Measurements from ENCODE around the gene IGSF8. TPM values are rescaled to one million over a fixed set of nuclear protein-coding genes. Genes with fewer than 3 reads are reported as not detected.

IGSF8 gene
- polyA plus RNA-seq, 2 of the 4 experiments (the other 2 are of a cell fraction) = 7.3 to 7.8 TPM

- Histone ChIP-seq H3K4me1 (no peaks in the 10 kb centered on the region), H3K4me2 (no peak overlapping the region), H3K9me3 (no peaks in the 10 kb centered on the region), H3K4me3 (no peak overlapping the region), H3K27ac (no peak overlapping the region)
- CTCF ChIA-PET = no interaction called here
- no peak for DNase-seq (ENCODE audit: low read depth in 1 of 2, low spot score in 1 of 2)
- TF ChIP-seq, protein P1, sequence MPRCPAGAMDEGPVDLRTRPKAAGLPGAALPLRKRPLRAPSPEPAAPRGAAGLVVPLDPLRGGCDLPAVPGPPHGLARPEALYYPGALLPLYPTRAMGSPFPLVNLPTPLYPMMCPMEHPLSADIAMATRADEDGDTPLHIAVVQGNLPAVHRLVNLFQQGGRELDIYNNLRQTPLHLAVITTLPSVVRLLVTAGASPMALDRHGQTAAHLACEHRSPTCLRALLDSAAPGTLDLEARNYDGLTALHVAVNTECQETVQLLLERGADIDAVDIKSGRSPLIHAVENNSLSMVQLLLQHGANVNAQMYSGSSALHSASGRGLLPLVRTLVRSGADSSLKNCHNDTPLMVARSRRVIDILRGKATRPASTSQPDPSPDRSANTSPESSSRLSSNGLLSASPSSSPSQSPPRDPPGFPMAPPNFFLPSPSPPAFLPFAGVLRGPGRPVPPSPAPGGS (IDR thresholded peaks at IDR 0.05) = no peak
- TF ChIP-seq ZC3H11A (IDR thresholded peaks at IDR 0.05) (no peak), TFCP2L1 (CRISPR knock-in tag; IDR thresholded peaks at IDR 0.05) (no peak), TP53 (CRISPR knock-in tag; IDR thresholded peaks at IDR 0.05) (no peak), PHF8 (IDR thresholded peaks at IDR 0.05; ENCODE audit: borderline replicate concordance, low read depth) (no peak), KDM5A (IDR thresholded peaks at IDR 0.05) (no peak)
- TF ChIP-seq, protein P2, sequence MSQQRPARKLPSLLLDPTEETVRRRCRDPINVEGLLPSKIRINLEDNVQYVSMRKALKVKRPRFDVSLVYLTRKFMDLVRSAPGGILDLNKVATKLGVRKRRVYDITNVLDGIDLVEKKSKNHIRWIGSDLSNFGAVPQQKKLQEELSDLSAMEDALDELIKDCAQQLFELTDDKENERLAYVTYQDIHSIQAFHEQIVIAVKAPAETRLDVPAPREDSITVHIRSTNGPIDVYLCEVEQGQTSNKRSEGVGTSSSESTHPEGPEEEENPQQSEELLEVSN (IDR thresholded peaks at IDR 0.05; ENCODE audit: borderline replicate concordance, low read depth) = no peak
- no peak for FAIRE-seq
- POLR2A ChIA-PET = no interaction called here
- 12% methylated on average over 1 of the region's 1 CpG for WGBS (ENCODE audit: missing lambda C conversion rate)
- ATAC-seq = no peak
Observed at GRCh38 chr1:160143695-160144094, 45.3 kb upstream of the IGSF8 start.

DNA sequence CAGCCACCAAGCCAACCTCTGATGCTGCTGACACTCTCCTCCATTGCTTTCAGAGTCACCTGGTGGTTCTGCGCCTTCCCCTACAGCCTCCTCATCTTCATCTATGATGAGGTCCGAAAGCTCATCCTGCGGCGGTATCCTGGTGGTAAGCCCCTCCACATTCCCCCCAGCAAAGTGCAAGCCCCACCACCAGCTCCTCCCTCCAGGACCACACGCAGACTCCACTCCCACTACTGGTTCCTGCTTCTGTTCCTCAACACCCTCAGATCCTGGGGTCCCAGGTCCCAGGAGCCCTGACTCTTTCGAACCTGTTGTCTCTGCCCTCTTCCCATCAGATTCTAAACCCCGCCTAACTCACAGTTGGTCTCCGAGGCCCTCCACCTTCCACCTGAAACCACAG, 41.4 kb upstream of the IGSF8 start:
- DNase-seq (ENCODE audit: low read depth in 1 of 2, low spot score in 1 of 2) = no peak
- ChIA-PET POLR2A (no interaction called here), CTCF (interaction anchor here (1.0 kb wide), 1 partner anchor 15 kb away, joined by 3 read pairs; no protein-coding TSS in a partner anchor)
- Histone ChIP-seq H3K4me2 (no peak overlapping the region), H3K4me3 (no peak overlapping the region), H3K9me3 (no peaks in the 10 kb centered on the region), H3K27ac (no peak overlapping the region), H3K4me1 (no peaks in the 10 kb centered on the region)
- ATAC-seq = no peak
- TF ChIP-seq, protein P3, sequence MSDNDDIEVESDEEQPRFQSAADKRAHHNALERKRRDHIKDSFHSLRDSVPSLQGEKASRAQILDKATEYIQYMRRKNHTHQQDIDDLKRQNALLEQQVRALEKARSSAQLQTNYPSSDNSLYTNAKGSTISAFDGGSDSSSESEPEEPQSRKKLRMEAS (IDR thresholded peaks at IDR 0.05) = no peak
- TF ChIP-seq SMC3 (IDR thresholded peaks at IDR 0.05) = no peak
- no peak for TF ChIP-seq HOXB13 (CRISPR knock-in tag; IDR thresholded peaks at IDR 0.05; ENCODE audit: low read depth)
- TF ChIP-seq JUN (IDR thresholded peaks at IDR 0.05) = no peak
- TF ChIP-seq FOXS1 (CRISPR knock-in tag; IDR thresholded peaks at IDR 0.05) = no peak
- TF ChIP-seq ESRRA (IDR thresholded peaks at IDR 0.05; ENCODE audit: borderline replicate concordance, low read length) = no peak
- TF ChIP-seq, protein P4, sequence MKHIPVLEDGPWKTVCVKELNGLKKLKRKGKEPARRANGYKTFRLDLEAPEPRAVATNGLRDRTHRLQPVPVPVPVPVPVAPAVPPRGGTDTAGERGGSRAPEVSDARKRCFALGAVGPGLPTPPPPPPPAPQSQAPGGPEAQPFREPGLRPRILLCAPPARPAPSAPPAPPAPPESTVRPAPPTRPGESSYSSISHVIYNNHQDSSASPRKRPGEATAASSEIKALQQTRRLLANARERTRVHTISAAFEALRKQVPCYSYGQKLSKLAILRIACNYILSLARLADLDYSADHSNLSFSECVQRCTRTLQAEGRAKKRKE (CRISPR knock-in tag; IDR thresholded peaks at IDR 0.05; ENCODE audit: low read depth) = no peak
- no peak for TF ChIP-seq USF2 (IDR thresholded peaks at IDR 0.05)
- TF ChIP-seq CEBPB (IDR thresholded peaks at IDR 0.05) = no peak
- 87% methylated on average over 8 of the region's 8 CpGs for WGBS (ENCODE audit: missing lambda C conversion rate)
- FAIRE-seq = no peak

- FAIRE-seq (no peak), ATAC-seq (no peak), DNase-seq (ENCODE audit: low read depth in 1 of 2, low spot score in 1 of 2) (no peak)
- Histone ChIP-seq H3K4me3 (no peak overlapping the region), H3K9me3 (no peaks in the 10 kb centered on the region), H3K4me2 (no peak overlapping the region), H3K4me1 (no peaks in the 10 kb centered on the region), H3K27ac (no peak overlapping the region)
- TF ChIP-seq NR3C1 (IDR thresholded peaks at IDR 0.05) = no peak
- no peak for TF ChIP-seq FOSB (CRISPR knock-in tag; IDR thresholded peaks at IDR 0.05)
- no peak for TF ChIP-seq ZFP36 (IDR thresholded peaks at IDR 0.05; ENCODE audit: borderline replicate concordance, partially characterized antibody)
- TF ChIP-seq GATA3 (IDR thresholded peaks at IDR 0.05; ENCODE audit: borderline replicate concordance) = no peak
- TF ChIP-seq PHF8 (IDR thresholded peaks at IDR 0.05; ENCODE audit: borderline replicate concordance, low read depth) = no peak
- no peak for TF ChIP-seq HDAC2 (IDR thresholded peaks at IDR 0.05)
- TF ChIP-seq POLR2AphosphoS2 (conservative IDR thresholded peaks at IDR 0.05; ENCODE audit: low read length) = no peak
- TF ChIP-seq USF2 (IDR thresholded peaks at IDR 0.05) = no peak
- no peak for TF ChIP-seq SMC3 (IDR thresholded peaks at IDR 0.05)
- no peak for TF ChIP-seq ZSCAN20 (CRISPR knock-in tag; IDR thresholded peaks at IDR 0.05)
- no peak for TF ChIP-seq HOXB5 (CRISPR knock-in tag; IDR thresholded peaks at IDR 0.05)
- TF ChIP-seq, protein P4 (CRISPR knock-in tag; IDR thresholded peaks at IDR 0.05; ENCODE audit: low read depth) = no peak
- CTCF ChIA-PET = interaction anchor here (1.5 to 2.0 kb wide), 2 partner anchors 37 to 52 kb away, joined by 4 to 9 read pairs; no protein-coding TSS in a partner anchor
- POLR2A ChIA-PET = no interaction called here
- 59% methylated on average over 8 of the region's 8 CpGs for WGBS (ENCODE audit: missing lambda C conversion rate)
Observed at GRCh38 chr1:160137216-160137862, 38.9 kb upstream of the IGSF8 start.

Data from A549 (cell line).